Stimulated activated naive CD8-positive, alpha-beta T cell treated with anti-CD3 and anti-CD28 coated beads, Interleukin-15, Interleukin-2, amounts not matched to agents 100 ng/mL and 50 ng/mL, for 24 hours (primary cell): ENCODE results near the gene ARSG.

Source experiments
- H3K27ac Mint-ChIP-seq: one replicate; pipeline ENCODE4 v1.8.0; 2021; ENCODE audit warnings: mild to moderate bottlenecking, mixed read lengths
- H3K27me3 Mint-ChIP-seq: one replicate; pipeline ENCODE4 v1.8.0; 2021; ENCODE audit warnings: mixed read lengths
- H3K36me3 Mint-ChIP-seq: one replicate; pipeline ENCODE4 v1.8.0; 2021; ENCODE audit warnings: low read depth, mixed read lengths
- H3K4me1 Mint-ChIP-seq: one replicate; pipeline ENCODE4 v1.8.0; 2021; ENCODE audit warnings: low read depth, mixed read lengths
- H3K4me3 Mint-ChIP-seq: one replicate; pipeline ENCODE4 v1.8.0; 2021; ENCODE audit warnings: mild to moderate bottlenecking, mixed read lengths
- H3K9me3 Mint-ChIP-seq: one replicate; pipeline ENCODE4 v1.8.0; 2021; ENCODE audit warnings: mixed read lengths

ARSG gene

GRCh38 chr17:68379692-68380677 is 88.7 kb downstream of the ARSG start:
- H3K36me3 Mint-ChIP-seq = no peaks in the 10 kb centered on the region
- no peak overlapping the region for H3K27ac Mint-ChIP-seq

GRCh38 chr17:68381076-68381900 is 90.0 kb downstream of the ARSG start:
- Mint-ChIP-seq H3K27me3 (no peaks in the 10 kb centered on the region), H3K4me1 (peaks cover 31% of the 10 kb centered on the region), H3K36me3 (no peaks in the 10 kb centered on the region), H3K27ac (no peak overlapping the region), H3K9me3 (no peaks in the 10 kb centered on the region), H3K4me3 (peak overlapping the region; percentile 15)

More at GRCh38 chr17:68379692-68380677, 88.7 kb downstream of the ARSG start:
- Mint-ChIP-seq H3K27me3 (no peaks in the 10 kb centered on the region), H3K4me3 (no peak overlapping the region), H3K4me1 (peaks cover 31% of the 10 kb centered on the region), H3K9me3 (no peaks in the 10 kb centered on the region)

- H3K27me3 Mint-ChIP-seq = no peaks in the 10 kb centered on the region
- peaks cover 31% of the 10 kb centered on the region for H3K4me1 Mint-ChIP-seq
- no peaks in the 10 kb centered on the region for H3K36me3 Mint-ChIP-seq
- no peaks in the 10 kb centered on the region for H3K9me3 Mint-ChIP-seq
- H3K4me3 Mint-ChIP-seq = no peak overlapping the region
- no peak overlapping the region for H3K27ac Mint-ChIP-seq
These were observed 91.3 kb downstream of the ARSG start for GRCh38 chr17:68382582-68383085.

- Mint-ChIP-seq H3K4me3 (no peak overlapping the region), H3K27me3 (no peaks in the 10 kb centered on the region), H3K36me3 (no peaks in the 10 kb centered on the region), H3K4me1 (peaks cover 31% of the 10 kb centered on the region), H3K9me3 (no peaks in the 10 kb centered on the region), H3K27ac (no peak overlapping the region)
These were observed 91.8 kb downstream of the ARSG start for GRCh38 chr17:68383120-68383442.

- Mint-ChIP-seq H3K27ac (no peak overlapping the region), H3K27me3 (no peaks in the 10 kb centered on the region), H3K4me1 (peaks cover 31% of the 10 kb centered on the region), H3K36me3 (no peaks in the 10 kb centered on the region), H3K9me3 (no peaks in the 10 kb centered on the region), H3K4me3 (no peak overlapping the region)
These were observed 92.4 kb downstream of the ARSG start for GRCh38 chr17:68383443-68384321.

GRCh38 chr17:68384471-68384870 is 93.2 kb downstream of the ARSG start:
- Mint-ChIP-seq H3K4me1 (peaks cover 31% of the 10 kb centered on the region), H3K4me3 (no peak overlapping the region), H3K36me3 (no peaks in the 10 kb centered on the region), H3K9me3 (no peaks in the 10 kb centered on the region), H3K27ac (peak overlapping the region; percentile 29), H3K27me3 (no peaks in the 10 kb centered on the region)

GRCh38 chr17:68384941-68385340 is 93.6 kb downstream of the ARSG start:
- no peaks in the 10 kb centered on the region for H3K9me3 Mint-ChIP-seq
- no peak overlapping the region for H3K4me3 Mint-ChIP-seq
- H3K4me1 Mint-ChIP-seq = peaks cover 31% of the 10 kb centered on the region
- no peaks in the 10 kb centered on the region for H3K36me3 Mint-ChIP-seq
- no peak overlapping the region for H3K27ac Mint-ChIP-seq
- H3K27me3 Mint-ChIP-seq = no peaks in the 10 kb centered on the region

- Mint-ChIP-seq H3K4me1 (peaks cover 29% of the 10 kb centered on the region), H3K27me3 (no peaks in the 10 kb centered on the region), H3K4me3 (no peak overlapping the region), H3K9me3 (no peaks in the 10 kb centered on the region), H3K27ac (no peak overlapping the region), H3K36me3 (no peaks in the 10 kb centered on the region)
These were observed 94.4 kb downstream of the ARSG start for GRCh38 chr17:68385490-68386215.

GRCh38 chr17:68387435-68388218 is 96.3 kb downstream of the ARSG start:
- no peaks in the 10 kb centered on the region for H3K9me3 Mint-ChIP-seq
- no peak overlapping the region for H3K27ac Mint-ChIP-seq
- H3K27me3 Mint-ChIP-seq = no peaks in the 10 kb centered on the region
- peaks cover 18% of the 10 kb centered on the region for H3K4me1 Mint-ChIP-seq
- H3K4me3 Mint-ChIP-seq = no peak overlapping the region
- H3K36me3 Mint-ChIP-seq = no peaks in the 10 kb centered on the region

- Mint-ChIP-seq H3K4me3 (no peak overlapping the region), H3K27ac (no peak overlapping the region), H3K4me1 (peaks cover 7% of the 10 kb centered on the region), H3K27me3 (no peaks in the 10 kb centered on the region), H3K9me3 (no peaks in the 10 kb centered on the region), H3K36me3 (peaks cover 3% of the 10 kb centered on the region)
These were observed 97.7 kb downstream of the ARSG start for GRCh38 chr17:68389041-68389440.

- no peaks in the 10 kb centered on the region for H3K9me3 Mint-ChIP-seq
- no peaks in the 10 kb centered on the region for H3K4me1 Mint-ChIP-seq
- H3K27ac Mint-ChIP-seq = no peak overlapping the region
- peaks cover 12% of the 10 kb centered on the region for H3K36me3 Mint-ChIP-seq
- H3K27me3 Mint-ChIP-seq = no peaks in the 10 kb centered on the region
- H3K4me3 Mint-ChIP-seq = no peak overlapping the region
These were observed 99.7 kb downstream of the ARSG start for GRCh38 chr17:68390888-68391545.

GRCh38 chr17:68391561-68392268 is 100.4 kb downstream of the ARSG start:
- Mint-ChIP-seq H3K27ac (no peak overlapping the region), H3K4me3 (no peak overlapping the region), H3K27me3 (no peaks in the 10 kb centered on the region), H3K9me3 (no peaks in the 10 kb centered on the region), H3K36me3 (peaks cover 12% of the 10 kb centered on the region), H3K4me1 (peaks cover 2% of the 10 kb centered on the region)
